ENCODE measurements around the gene UGT1A6. TPM values are rescaled to one million over a fixed set of nuclear protein-coding genes. Genes with fewer than 3 reads are reported as not detected.
"Not testable (repeated sequence)": the region's sequence is repeated elsewhere in the genome, so short reads cannot be mapped to it uniquely, and the experiment has no call there.

UGT1A6 gene
- total RNA-seq (under 1 TPM in 1 of 5 donors, not detected in 4; 0.32 TPM), total RNA-seq (0 to 0.06 (median 0) reads per million in 29 experiments)
- not detected for total RNA-seq (2013)

GRCh38 chr2:233692648-233693047 lies at the start of gene UGT1A6:
Gene UGT1A6, plus strand, starts transcription at chr2:233692890. Its CDS starts 115 bp downstream, at chr2:233693005.
- H3K9me3 Mint-ChIP-seq, result no peaks in the 10 kb centered on the region
- DNase-seq (no peak), ATAC-seq (replicated peaks in 1 of 4) (no peak)
- no peaks in the 10 kb centered on the region for H3K36me3 ChIP-seq (ENCODE audit: control insufficient read depth in 2 of 2, extremely low read depth in 1 of 2, insufficient read depth in 1 of 2, low read length in 1 of 2)
- no peak within 1 kb of the TSS for H3K4me3 Mint-ChIP-seq
- CTCF ChIA-PET, result no interaction called here
- H3K27ac Mint-ChIP-seq, result no peak within 1 kb of the TSS
- H3K4me1 ChIP-seq (ENCODE audit: control insufficient read depth in 1 of 2, extremely low read depth in 1 of 2, insufficient read depth in 2 of 2, low read length in 2 of 2), result no peaks in the 10 kb centered on the region
- H3K27me3 Mint-ChIP-seq, result peaks cover 4 to 9% of the 10 kb centered on the region in 2 donors
- POLR2A ChIA-PET, result no interaction called here
- H3K4me1 Mint-ChIP-seq, result no peaks in the 10 kb centered on the region
- peaks cover 0 to 5% of the 10 kb centered on the region in 2 experiments for H3K27me3 ChIP-seq (replicated peaks in 1 of 2; ENCODE audit: control insufficient read depth in 2 of 2, extremely low read depth in 1 of 2, insufficient read depth in 2 of 2, low read length in 1 of 2)
- H3K9me3 ChIP-seq, result no peaks in the 10 kb centered on the region
- WGBS (ENCODE audit: insufficient coverage), result 70% methylated on average over 4 of the region's 4 CpGs
- no peaks in the 10 kb centered on the region for H3K36me3 Mint-ChIP-seq
- no peak within 1 kb of the TSS for H3K4me3 ChIP-seq (ENCODE audit: control insufficient read depth in 1 of 2, extremely low read depth in 1 of 2, low read length in 1 of 2)
- H3K27ac ChIP-seq (ENCODE audit: low read length), result no peak within 1 kb of the TSS

GRCh38 chr2:233643128-233643527 lies 49.6 kb upstream of the UGT1A6 start:
- Mint-ChIP-seq H3K27ac (no peak overlapping the region), H3K36me3 (peaks cover 5% of the 10 kb centered on the region), H3K27me3 (peaks cover 9 to 13% of the 10 kb centered on the region in 2 donors), H3K9me3 (peaks cover 10 to 22% (median 12%) of the 10 kb centered on the region in 3 donors), H3K4me1 (peaks cover 8 to 13% (median 9%) of the 10 kb centered on the region in 3 donors), H3K4me3 (no peak overlapping the region)
- Histone ChIP-seq H3K36me3 (ENCODE audit: control insufficient read depth in 2 of 2, extremely low read depth in 1 of 2, insufficient read depth in 1 of 2, low read length in 1 of 2) (no peaks in the 10 kb centered on the region), H3K4me3 (ENCODE audit: control insufficient read depth in 1 of 2, extremely low read depth in 1 of 2, low read length in 1 of 2) (no peak overlapping the region), H3K9me3 (no peaks in the 10 kb centered on the region), H3K27ac (ENCODE audit: low read length) (no peak overlapping the region), H3K27me3 (replicated peaks in 1 of 2; ENCODE audit: control insufficient read depth in 2 of 2, extremely low read depth in 1 of 2, insufficient read depth in 2 of 2, low read length in 1 of 2) (peaks cover 0 to 21% of the 10 kb centered on the region in 2 experiments), H3K4me1 (ENCODE audit: control insufficient read depth in 1 of 2, extremely low read depth in 1 of 2, insufficient read depth in 2 of 2, low read length in 2 of 2) (no peaks in the 10 kb centered on the region)
- POLR2A ChIA-PET, result no interaction called here
- no peak for ATAC-seq (replicated peaks in 1 of 4)
- 100% methylated on average over 1 of the region's 1 CpG for WGBS (ENCODE audit: insufficient coverage)
- DNase-seq, result no peak
- CTCF ChIA-PET, result no interaction called here

- DNase-seq; H3K4me3 ChIP-seq (ENCODE audit: control insufficient read depth in 1 of 2, extremely low read depth in 1 of 2, low read length in 1 of 2); H3K9me3 ChIP-seq; H3K36me3 ChIP-seq (ENCODE audit: control insufficient read depth in 2 of 2, extremely low read depth in 1 of 2, insufficient read depth in 1 of 2, low read length in 1 of 2); H3K27ac Mint-ChIP-seq; CTCF ChIA-PET; ATAC-seq (replicated peaks in 1 of 4); H3K36me3 Mint-ChIP-seq; H3K27ac ChIP-seq (ENCODE audit: low read length); POLR2A ChIA-PET; H3K4me3 Mint-ChIP-seq; H3K4me1 Mint-ChIP-seq; H3K4me1 ChIP-seq (ENCODE audit: control insufficient read depth in 1 of 2, extremely low read depth in 1 of 2, insufficient read depth in 2 of 2, low read length in 2 of 2): not testable (repeated sequence)
- 85% methylated on average over 3 of the region's 3 CpGs for WGBS (ENCODE audit: insufficient coverage)
- Mint-ChIP-seq H3K27me3 (peaks cover 10 to 13% of the 10 kb centered on the region in 2 donors), H3K9me3 (peaks cover 10 to 22% (median 12%) of the 10 kb centered on the region in 3 donors)
- peaks cover 0 to 22% of the 10 kb centered on the region in 2 experiments for H3K27me3 ChIP-seq (replicated peaks in 1 of 2; ENCODE audit: control insufficient read depth in 2 of 2, extremely low read depth in 1 of 2, insufficient read depth in 2 of 2, low read length in 1 of 2)
These were observed 46.7 kb upstream of the UGT1A6 start for GRCh38 chr2:233646033-233646432.

GRCh38 chr2:233650981-233651380 lies 41.7 kb upstream of the UGT1A6 start:
- ChIA-PET CTCF (no interaction called here), POLR2A (no interaction called here)
- Histone ChIP-seq H3K36me3 (ENCODE audit: control insufficient read depth in 2 of 2, extremely low read depth in 1 of 2, insufficient read depth in 1 of 2, low read length in 1 of 2) (no peaks in the 10 kb centered on the region), H3K4me3 (ENCODE audit: control insufficient read depth in 1 of 2, extremely low read depth in 1 of 2, low read length in 1 of 2) (no peak overlapping the region), H3K4me1 (ENCODE audit: control insufficient read depth in 1 of 2, extremely low read depth in 1 of 2, insufficient read depth in 2 of 2, low read length in 2 of 2) (no peaks in the 10 kb centered on the region), H3K27ac (ENCODE audit: low read length) (no peak overlapping the region), H3K27me3 (replicated peaks in 1 of 2; ENCODE audit: control insufficient read depth in 2 of 2, extremely low read depth in 1 of 2, insufficient read depth in 2 of 2, low read length in 1 of 2) (peaks cover 0 to 6% of the 10 kb centered on the region in 2 experiments), H3K9me3 (no peaks in the 10 kb centered on the region)
- peaks cover 26 to 31% of the 10 kb centered on the region in 2 donors for H3K27me3 Mint-ChIP-seq
- ATAC-seq (replicated peaks in 1 of 4), result no peak
- H3K4me1 Mint-ChIP-seq, result no peaks in the 10 kb centered on the region
- H3K9me3 Mint-ChIP-seq, result peaks cover 6 to 15% (median 12%) of the 10 kb centered on the region in 3 donors
- peaks cover 5% of the 10 kb centered on the region for H3K36me3 Mint-ChIP-seq
- 100% methylated on average over 1 of the region's 4 CpGs for WGBS (ENCODE audit: insufficient coverage)
- DNase-seq, result no peak
- H3K27ac Mint-ChIP-seq, result no peak overlapping the region
- no peak overlapping the region for H3K4me3 Mint-ChIP-seq

GRCh38 chr2:233651430-233651829 lies 41.3 kb upstream of the UGT1A6 start:
- Histone ChIP-seq H3K27me3 (replicated peaks in 1 of 2; ENCODE audit: control insufficient read depth in 2 of 2, extremely low read depth in 1 of 2, insufficient read depth in 2 of 2, low read length in 1 of 2) (peaks cover 0 to 5% of the 10 kb centered on the region in 2 experiments), H3K4me1 (ENCODE audit: control insufficient read depth in 1 of 2, extremely low read depth in 1 of 2, insufficient read depth in 2 of 2, low read length in 2 of 2) (no peaks in the 10 kb centered on the region), H3K4me3 (ENCODE audit: control insufficient read depth in 1 of 2, extremely low read depth in 1 of 2, low read length in 1 of 2) (no peak overlapping the region), H3K9me3 (no peaks in the 10 kb centered on the region), H3K36me3 (ENCODE audit: control insufficient read depth in 2 of 2, extremely low read depth in 1 of 2, insufficient read depth in 1 of 2, low read length in 1 of 2) (no peaks in the 10 kb centered on the region), H3K27ac (ENCODE audit: low read length) (no peak overlapping the region)
- Mint-ChIP-seq H3K4me3 (no peak overlapping the region), H3K27ac (no peak overlapping the region), H3K4me1 (no peaks in the 10 kb centered on the region), H3K36me3 (peaks cover 4% of the 10 kb centered on the region), H3K27me3 (peaks cover 27 to 31% of the 10 kb centered on the region in 2 donors), H3K9me3 (peaks cover 4 to 12% (median 10%) of the 10 kb centered on the region in 3 donors)
- ChIA-PET CTCF (no interaction called here), POLR2A (no interaction called here)
- ATAC-seq (replicated peaks in 1 of 4) (no peak), DNase-seq (no peak)
- no CpG with 5 or more reads among the region's 2 CpGs for whole genome bisulfite sequencing (ENCODE audit: insufficient coverage)

- H3K27me3 Mint-ChIP-seq, result peaks cover 22 to 33% of the 10 kb centered on the region in 2 donors
- DNase-seq, result no peak
- ChIA-PET POLR2A (interaction anchor here in 1 of 2 donors (0.6 kb wide), 1 partner anchor 1639 kb away, joined by 4 read pairs; no protein-coding TSS in a partner anchor), CTCF (no interaction called here)
- H3K36me3 Mint-ChIP-seq, result no peaks in the 10 kb centered on the region
- ATAC-seq (replicated peaks in 1 of 4), result no peak
- no peaks in the 10 kb centered on the region for H3K9me3 Mint-ChIP-seq
- Histone ChIP-seq H3K4me3 (ENCODE audit: control insufficient read depth in 1 of 2, extremely low read depth in 1 of 2, low read length in 1 of 2) (no peak overlapping the region), H3K27me3 (replicated peaks in 1 of 2; ENCODE audit: control insufficient read depth in 2 of 2, extremely low read depth in 1 of 2, insufficient read depth in 2 of 2, low read length in 1 of 2) (peaks cover 0 to 5% of the 10 kb centered on the region in 2 experiments), H3K9me3 (no peaks in the 10 kb centered on the region), H3K27ac (ENCODE audit: low read length) (no peak overlapping the region), H3K36me3 (ENCODE audit: control insufficient read depth in 2 of 2, extremely low read depth in 1 of 2, insufficient read depth in 1 of 2, low read length in 1 of 2) (no peaks in the 10 kb centered on the region), H3K4me1 (ENCODE audit: control insufficient read depth in 1 of 2, extremely low read depth in 1 of 2, insufficient read depth in 2 of 2, low read length in 2 of 2) (no peaks in the 10 kb centered on the region)
- no peaks in the 10 kb centered on the region for H3K4me1 Mint-ChIP-seq
- no peak overlapping the region for H3K4me3 Mint-ChIP-seq
- H3K27ac Mint-ChIP-seq, result no peak overlapping the region
- WGBS (ENCODE audit: insufficient coverage), result 58% methylated on average over 4 of the region's 6 CpGs
These were observed 38.2 kb upstream of the UGT1A6 start for GRCh38 chr2:233654501-233654900.

GRCh38 chr2:233655043-233655442 lies 37.6 kb upstream of the UGT1A6 start:
- H3K27me3 Mint-ChIP-seq, result peaks cover 22 to 33% of the 10 kb centered on the region in 2 donors
- H3K27ac ChIP-seq (ENCODE audit: low read length), result no peak overlapping the region
- whole genome bisulfite sequencing (ENCODE audit: insufficient coverage), result 45% methylated on average over 1 of the region's 1 CpG
- CTCF ChIA-PET, result no interaction called here
- no peaks in the 10 kb centered on the region for H3K36me3 Mint-ChIP-seq
- H3K9me3 Mint-ChIP-seq, result no peaks in the 10 kb centered on the region
- no peaks in the 10 kb centered on the region for H3K36me3 ChIP-seq (ENCODE audit: control insufficient read depth in 2 of 2, extremely low read depth in 1 of 2, insufficient read depth in 1 of 2, low read length in 1 of 2)
- POLR2A ChIA-PET, result interaction anchor here in 1 of 2 donors (0.6 kb wide), 1 partner anchor 1638 kb away, joined by 4 read pairs; no protein-coding TSS in a partner anchor
- DNase-seq, result no peak
- peaks cover 0 to 5% of the 10 kb centered on the region in 2 experiments for H3K27me3 ChIP-seq (replicated peaks in 1 of 2; ENCODE audit: control insufficient read depth in 2 of 2, extremely low read depth in 1 of 2, insufficient read depth in 2 of 2, low read length in 1 of 2)
- no peaks in the 10 kb centered on the region for H3K4me1 ChIP-seq (ENCODE audit: control insufficient read depth in 1 of 2, extremely low read depth in 1 of 2, insufficient read depth in 2 of 2, low read length in 2 of 2)
- no peaks in the 10 kb centered on the region for H3K9me3 ChIP-seq
- no peak overlapping the region for H3K4me3 Mint-ChIP-seq
- no peak overlapping the region for H3K4me3 ChIP-seq (ENCODE audit: control insufficient read depth in 1 of 2, extremely low read depth in 1 of 2, low read length in 1 of 2)
- no peak overlapping the region for H3K27ac Mint-ChIP-seq
- ATAC-seq (replicated peaks in 1 of 4), result no peak
- no peaks in the 10 kb centered on the region for H3K4me1 Mint-ChIP-seq

All from T-cell (primary cell).